K562 (cell line): ENCODE results near the gene VGLL4. TPM values are rescaled to one million over a fixed set of nuclear protein-coding genes. Genes with fewer than 3 reads are reported as not detected.

Experiments used
- ATAC-seq: fragments of 200-7000 bp; cut with Tn5 transposase; 3 replicates; pipeline ENCODE4 v1.9.1; 2020; ENCODE audit warnings: moderate library complexity
- BruUV-seq: library from RNA; stranded (reverse); fragments of 400-500 nt; replicated peaks from 2 replicates; lab custom pipeline; 2021; lab: Mats Ljungman, UMichigan
- CTCF ChIA-PET: fragments of 300-600 bp; formaldehyde crosslinking; extraction: SDS; loops from one replicate; lab custom pipeline; 2021; ENCODE audit warnings: low intra/inter-chr PET ratio; lab: Yijun Ruan, JAX
- POLR2A ChIA-PET: fragments of 300-600, 350-650 bp; sonication (Branson Sonifier 250); formaldehyde crosslinking; extraction: SDS; loops from one replicate; lab custom pipeline; 2021; ENCODE audit warnings: antibody characterized with exemption, inconsistent platforms; lab: Yijun Ruan, JAX
- DNase-seq, 4 experiments: peaks; one replicate each; pipeline versions ENCODE4 v3.0.0 to v3.0.0-alpha.2; 2011 to 2018; ENCODE audit warnings: low spot score in 3 of 4, mixed read lengths in 3 of 4; ENCODE audit errors: extremely low read depth in 1 of 4
- FAIRE-seq: peaks from 2 replicates; lab custom pipeline; 2011; peaks lifted over from hg19 to GRCh38; lab: Jason Lieb, UNC
- H2AFZ ChIP-seq: 2 replicates; pipeline ENCODE4 v1.6.0; 2011; ENCODE audit warnings: low read depth, low read length, control low read depth, inconsistent platforms
- H3K27ac ChIP-seq: fragments of 200-600 bp; 3 replicates; pipeline ENCODE4 v1.8.0; 2011; ENCODE audit warnings: low read depth, mild to moderate bottlenecking, control low read depth, inconsistent platforms, low read length, moderate library complexity, mixed read lengths; ENCODE audit errors: extremely low read depth
- H3K27me3 ChIP-seq, 2 experiments: fragments of 300-600 bp in 1 of 2; 2 replicates in 1 of 2; 3 replicates in 1 of 2; pipeline versions ENCODE4 v1.6.0 to v1.8.0; 2011; ENCODE audit warnings: inconsistent platforms in 2 of 2, low read length in 2 of 2, mild to moderate bottlenecking in 1 of 2, mixed read lengths in 1 of 2, moderate library complexity in 1 of 2; ENCODE audit not compliant: control insufficient read depth in 2 of 2, insufficient read depth in 2 of 2
- H3K36me3 ChIP-seq: fragments of 300-600 bp; 3 replicates; pipeline ENCODE4 v1.8.0; 2011; ENCODE audit warnings: mild to moderate bottlenecking, low read length, inconsistent platforms; ENCODE audit not compliant: control insufficient read depth, insufficient read depth
- H3K4me1 ChIP-seq, 2 experiments: fragments of 200-600 bp in 1 of 2; replicated peaks in 1 of 2; 2 replicates in 1 of 2; 3 replicates in 1 of 2; pipeline versions ENCODE4 v1.5.1 to v1.8.0; 2011; ENCODE audit warnings: inconsistent platforms in 2 of 2, low read length in 2 of 2, mild to moderate bottlenecking in 1 of 2, mixed read lengths in 1 of 2, moderate library complexity in 1 of 2; ENCODE audit not compliant: control insufficient read depth in 2 of 2, insufficient read depth in 2 of 2
- H3K4me2 ChIP-seq: 2 replicates; pipeline ENCODE4 v1.6.1; 2011; ENCODE audit warnings: low read length, control low read depth, inconsistent platforms, mixed read lengths; ENCODE audit not compliant: insufficient read depth
- H3K4me3 ChIP-seq: fragments of 200-600 bp; sonication (generic), shearing (Covaris generic); 2 replicates; pipeline ENCODE4 v1.5.1; 2016; ENCODE audit warnings: control low read depth, inconsistent platforms
- H3K79me2 ChIP-seq: fragments of 200-600 bp; 3 replicates; pipeline ENCODE4 v1.8.0; 2011; ENCODE audit warnings: low read length, inconsistent platforms; ENCODE audit not compliant: control insufficient read depth, insufficient read depth
- H3K9ac ChIP-seq, 2 experiments: 2 replicates each; pipeline versions ENCODE4 v1.6.0 to v1.6.1; 2011; ENCODE audit warnings: low read depth in 2 of 2, low read length in 2 of 2, control low read depth in 1 of 2, inconsistent platforms in 1 of 2, mild to moderate bottlenecking in 1 of 2, mixed read lengths in 1 of 2; ENCODE audit not compliant: insufficient read depth in 1 of 2
- H3K9me1 ChIP-seq: one replicate; pipeline ENCODE4 v1.6.0; 2011; ENCODE audit warnings: inconsistent platforms, mild to moderate bottlenecking, low read length, moderate library complexity; ENCODE audit not compliant: control insufficient read depth, insufficient read depth
- H3K9me3 ChIP-seq: replicated peaks from 2 replicates; pipeline ENCODE4 v1.5.1; 2011; ENCODE audit warnings: low read depth, low read length, inconsistent platforms; ENCODE audit not compliant: control insufficient read depth, insufficient read depth
- H4K20me1 ChIP-seq: replicated peaks from 2 replicates; pipeline ENCODE4 v1.6.1; 2011; ENCODE audit warnings: low read length, inconsistent platforms, mixed read lengths; ENCODE audit not compliant: control insufficient read depth, insufficient read depth
- BCOR ChIP-seq: fragments of 450-650 bp; IDR thresholded peaks from 2 replicates; pipeline ENCODE4 v1.6.1; 2016
- EZH2 ChIP-seq: IDR thresholded peaks from 2 replicates; pipeline ENCODE4 v1.6.1; 2012; ENCODE audit warnings: low read depth, mild to moderate bottlenecking, inconsistent platforms, low read length, borderline replicate concordance
- HDAC3 ChIP-seq: fragments of 450-650 bp; IDR thresholded peaks from 2 replicates; pipeline ENCODE4 v1.6.1; 2018; ENCODE audit warnings: borderline replicate concordance, mild to moderate bottlenecking, moderate library complexity; ENCODE audit not compliant: partially characterized antibody
- HINFP ChIP-seq: fragments of 450-650 bp; conservative IDR thresholded peaks from 2 replicates; pipeline ENCODE4 v1.6.1; 2016; ENCODE audit warnings: missing genetic modification characterization, low read depth, mild to moderate bottlenecking, control low read depth, missing compliant biosample characterization
- NCOA6 ChIP-seq: fragments of 450-650 bp; IDR thresholded peaks from 2 replicates; pipeline ENCODE4 v1.6.1; 2017; ENCODE audit warnings: mild to moderate bottlenecking
- NFIC ChIP-seq: fragments of 450-650 bp; IDR thresholded peaks from 2 replicates; pipeline ENCODE4 v1.6.1; 2017; ENCODE audit warnings: mild to moderate bottlenecking, inconsistent platforms
- NR2F6 ChIP-seq: fragments of 450-650 bp; formaldehyde crosslinking; IDR thresholded peaks from 2 replicates; pipeline ENCODE4 v1.4.0; 2020; ENCODE audit warnings: mild to moderate bottlenecking
- SP2 ChIP-seq: IDR thresholded peaks from 2 replicates; pipeline ENCODE4 v1.6.1; 2011; ENCODE audit warnings: mild to moderate bottlenecking, low read depth, low read length, moderate library complexity; ENCODE audit not compliant: poor library complexity, severe bottlenecking; ENCODE audit errors: extremely low read depth
- TEAD2 ChIP-seq: fragments of 450-650 bp; IDR thresholded peaks from 2 replicates; pipeline ENCODE4 v1.6.1; 2016; ENCODE audit warnings: missing genetic modification characterization, control low read depth, missing compliant biosample characterization
- YBX1 ChIP-seq: fragments of 450-650 bp; IDR thresholded peaks from 2 replicates; pipeline ENCODE4 v1.7.1; 2016; ENCODE audit warnings: mild to moderate bottlenecking
- WGBS: fragments of 100-300 bp; shearing (Covaris generic); methylation state at CpG from one replicate; pipeline ENCODE4 v1.1.6; 2016; ENCODE audit warnings: low coverage, mixed read lengths; ENCODE audit not compliant: insufficient coverage; ENCODE audit errors: missing lambda C conversion rate; 5-methylcytosine and 5-hydroxymethylcytosine counted together
- in situ Hi-C: fragments of 300-500 bp; cut with MboI; formaldehyde crosslinking; loops from 4 replicates; pipeline ENCODE4 v1.15.0; 2018; ENCODE audit warnings: inconsistent platforms, mixed read lengths
- intact Hi-C: fragments of 100-400 bp; cut with micrococcal nuclease; formaldehyde crosslinking; loops from 2 replicates; pipeline ENCODE4 v1.14.2; 2022
- polyA plus RNA-seq, 8 experiments: library from polyadenylated mRNA; depleted of rRNA in 4 of 8; stranded (reverse) in 5 of 8; unstranded in 3 of 8; fragments of >200 nt; fragmentation: Nextera tagmentation in 2 of 8; fragmentation: Illumina TruSeq in 1 of 8; extraction: Ambion mirVana in 2 of 8; extraction: Trizol in 1 of 8; gene quantifications; 2 replicates each; pipeline versions ENCODE4 v1.2.1 to v1.2.3, GENCODE V29; 2011 to 2014; ENCODE audit warnings: inconsistent platforms in 1 of 8, missing spikeins in 1 of 8
- total RNA-seq, 7 experiments: library from RNA; depleted of rRNA in 6 of 7; stranded (reverse); fragments of >200 nt in 6 of 7; fragmentation: Illumina TruSeq in 2 of 7; extraction: Trizol in 2 of 7; gene quantifications; 2 replicates each; pipeline versions ENCODE4 v1.2.1 to v1.2.3, GENCODE V29; 2011 to 2021; ENCODE audit warnings: low replicate concordance in 1 of 7

The VGLL4 gene
- total and polyA plus RNA-seq, 9 of the 15 experiments (the other 6 are each of a cell fraction or from before 2014, with no cell fraction given) = 0.27 to 10.9 (median 8.6) TPM

GRCh38 chr3:11588338-11588737 is 55.4 kb downstream of the VGLL4 start (continued):
- TF ChIP-seq HINFP (no peak), BCOR (no peak), NR2F6 (no peak), YBX1 (no peak), HDAC3 (no peak), SP2 (no peak), EZH2 (no peak)

- no peak for ATAC-seq
- in situ Hi-C loops = no loop called here
- no TSS peak for BruUV-seq
- Histone ChIP-seq H3K4me3 (no peak overlapping the region), H2AFZ (no peak overlapping the region), H3K9me1 (no peaks in the 10 kb centered on the region), H3K36me3 (no peaks in the 10 kb centered on the region), H3K27me3 (peaks cover 0 to 12% of the 10 kb centered on the region in 2 experiments; a peak in 2 of 5 replicates), H3K4me2 (no peak overlapping the region), H3K4me1 (no peaks in the 10 kb centered on the region), H3K9me3 (no peaks in the 10 kb centered on the region), H4K20me1 (peaks cover 15% of the 10 kb centered on the region), H3K27ac (no peak overlapping the region), H3K79me2 (no peaks in the 10 kb centered on the region; the same call in 2 of the 3 replicates), H3K9ac (no peak overlapping the region)
- ChIA-PET POLR2A (interaction anchor here (0.6 kb wide), 1 partner anchor 85 kb away, joined by 4 read pairs; no protein-coding TSS in a partner anchor), CTCF (interaction anchor here (0.6 kb wide), 1 partner anchor 65 kb away, joined by 3 read pairs; no protein-coding TSS in a partner anchor)
- intact Hi-C loops = loop anchor here (5.0 kb wide), 1 partner anchor 55 kb away; the partner anchor contains the start of gene VGLL4
- no peak for FAIRE-seq
- DNase-seq = no peak
- WGBS = 56% methylated on average over 12 of the region's 12 CpGs
- no peak for TF ChIP-seq NCOA6
- TF ChIP-seq TEAD2 (tag) = no peak
- peak; percentile 44; the same call in 1 of the 2 replicates for TF ChIP-seq NFIC
Measured at GRCh38 chr3:11587766-11588165, 55.9 kb downstream of the VGLL4 start.
